ENCODE results near the gene PRPF40B.

The PRPF40B gene

DNA sequence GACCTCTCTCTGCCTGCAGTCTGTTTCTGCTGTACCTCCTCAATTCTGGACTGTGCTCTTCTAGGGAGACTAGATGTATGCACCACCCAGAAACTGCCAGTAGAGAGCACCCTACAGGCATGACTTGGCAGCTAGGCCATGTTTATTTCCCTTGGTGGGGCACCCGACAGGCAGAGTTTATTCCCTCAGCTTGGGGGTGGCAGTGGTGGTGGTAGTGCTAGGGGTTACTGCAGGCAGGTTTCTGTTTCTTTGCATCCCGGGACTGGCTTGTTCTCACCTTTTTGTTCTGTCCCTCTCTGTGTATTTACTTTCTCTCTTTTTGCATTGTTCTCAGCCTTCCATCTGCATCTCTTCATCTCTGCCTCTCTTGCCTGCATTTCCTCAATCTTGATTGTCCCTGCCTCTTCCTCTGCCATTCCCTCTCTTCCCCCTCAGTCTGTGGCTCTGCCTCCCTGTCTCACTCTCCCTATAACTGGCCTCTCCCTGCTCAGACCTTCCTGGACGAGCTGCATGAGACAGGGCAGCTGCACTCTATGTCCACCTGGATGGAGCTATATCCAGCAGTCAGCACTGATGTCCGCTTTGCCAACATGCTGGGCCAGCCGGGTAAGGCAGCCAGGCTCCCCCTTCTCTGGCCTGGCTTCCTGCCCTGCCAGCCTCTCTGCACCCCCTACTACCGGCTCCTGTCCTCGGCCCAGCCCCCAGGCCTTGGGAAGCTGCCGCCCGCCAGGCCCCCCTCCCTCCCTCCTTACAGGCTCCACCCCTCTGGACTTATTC is 13.8 kb downstream of the PRPF40B start:
- H3K27ac ChIP-seq = no peak overlapping the region
- no peak for TF ChIP-seq ZFX (IDR thresholded peaks at IDR 0.05; ENCODE audit: borderline replicate concordance)
- TF ChIP-seq, protein P1, sequence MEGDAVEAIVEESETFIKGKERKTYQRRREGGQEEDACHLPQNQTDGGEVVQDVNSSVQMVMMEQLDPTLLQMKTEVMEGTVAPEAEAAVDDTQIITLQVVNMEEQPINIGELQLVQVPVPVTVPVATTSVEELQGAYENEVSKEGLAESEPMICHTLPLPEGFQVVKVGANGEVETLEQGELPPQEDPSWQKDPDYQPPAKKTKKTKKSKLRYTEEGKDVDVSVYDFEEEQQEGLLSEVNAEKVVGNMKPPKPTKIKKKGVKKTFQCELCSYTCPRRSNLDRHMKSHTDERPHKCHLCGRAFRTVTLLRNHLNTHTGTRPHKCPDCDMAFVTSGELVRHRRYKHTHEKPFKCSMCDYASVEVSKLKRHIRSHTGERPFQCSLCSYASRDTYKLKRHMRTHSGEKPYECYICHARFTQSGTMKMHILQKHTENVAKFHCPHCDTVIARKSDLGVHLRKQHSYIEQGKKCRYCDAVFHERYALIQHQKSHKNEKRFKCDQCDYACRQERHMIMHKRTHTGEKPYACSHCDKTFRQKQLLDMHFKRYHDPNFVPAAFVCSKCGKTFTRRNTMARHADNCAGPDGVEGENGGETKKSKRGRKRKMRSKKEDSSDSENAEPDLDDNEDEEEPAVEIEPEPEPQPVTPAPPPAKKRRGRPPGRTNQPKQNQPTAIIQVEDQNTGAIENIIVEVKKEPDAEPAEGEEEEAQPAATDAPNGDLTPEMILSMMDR (IDR thresholded peaks at IDR 0.05) = peak; percentile 76

DNA sequence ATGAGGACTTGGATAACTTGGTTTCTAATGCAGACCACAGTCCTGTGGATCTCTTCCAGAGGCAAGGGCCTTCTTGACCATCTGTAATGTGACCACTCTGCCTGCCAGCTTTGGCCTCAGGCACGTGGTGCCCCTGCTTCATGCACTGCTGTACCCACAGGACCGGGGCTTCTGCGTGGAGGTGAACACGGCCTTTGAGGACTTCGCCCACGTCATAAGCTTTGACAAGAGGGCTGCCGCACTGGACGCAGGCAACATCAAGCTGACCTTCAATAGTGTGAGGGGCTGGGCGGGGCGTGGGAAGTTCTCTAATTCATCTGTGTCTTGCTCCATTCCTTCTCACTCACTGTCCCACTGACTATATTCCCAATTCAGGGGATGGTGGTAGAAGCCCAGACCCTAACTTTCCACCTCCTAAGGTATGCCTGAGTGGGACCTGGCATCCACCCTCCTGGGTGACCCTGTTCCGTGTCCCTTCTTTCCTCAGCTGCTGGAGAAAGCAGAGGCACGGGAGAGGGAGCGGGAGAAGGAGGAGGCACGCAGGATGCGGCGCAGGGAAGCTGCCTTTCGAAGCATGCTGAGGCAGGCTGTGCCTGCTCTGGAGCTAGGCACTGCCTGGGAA is 18.5 kb downstream of the PRPF40B start:
- TF ChIP-seq, protein P1 (IDR thresholded peaks at IDR 0.05) = no peak
- TF ChIP-seq ZFX (IDR thresholded peaks at IDR 0.05; ENCODE audit: borderline replicate concordance) = no peak
- H3K27ac ChIP-seq = no peak overlapping the region

DNA sequence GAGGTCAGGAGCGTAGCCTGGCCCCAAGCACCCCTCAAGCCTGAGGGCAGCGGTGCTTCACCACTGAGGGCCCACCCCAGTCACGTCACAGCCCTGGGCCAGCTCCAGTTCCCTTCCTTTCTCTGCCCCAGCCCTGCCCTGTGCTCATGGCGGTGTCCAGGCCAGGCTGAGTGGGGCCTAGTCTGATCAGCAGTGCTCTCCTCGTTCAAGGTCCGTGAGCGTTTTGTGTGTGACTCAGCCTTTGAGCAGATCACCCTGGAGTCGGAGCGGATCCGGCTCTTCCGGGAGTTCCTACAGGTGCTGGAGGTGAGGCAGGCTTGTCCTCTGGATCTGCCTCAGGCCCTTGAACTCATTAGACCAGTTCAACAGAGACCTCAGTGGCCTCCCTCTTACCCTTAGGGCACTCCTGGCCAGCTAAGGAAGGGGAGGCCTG is 19.0 kb downstream of the PRPF40B start:
- no peak for TF ChIP-seq ZFX (IDR thresholded peaks at IDR 0.05; ENCODE audit: borderline replicate concordance)
- TF ChIP-seq, protein P1 (IDR thresholded peaks at IDR 0.05) = no peak
- no peak overlapping the region for H3K27ac ChIP-seq

DNA sequence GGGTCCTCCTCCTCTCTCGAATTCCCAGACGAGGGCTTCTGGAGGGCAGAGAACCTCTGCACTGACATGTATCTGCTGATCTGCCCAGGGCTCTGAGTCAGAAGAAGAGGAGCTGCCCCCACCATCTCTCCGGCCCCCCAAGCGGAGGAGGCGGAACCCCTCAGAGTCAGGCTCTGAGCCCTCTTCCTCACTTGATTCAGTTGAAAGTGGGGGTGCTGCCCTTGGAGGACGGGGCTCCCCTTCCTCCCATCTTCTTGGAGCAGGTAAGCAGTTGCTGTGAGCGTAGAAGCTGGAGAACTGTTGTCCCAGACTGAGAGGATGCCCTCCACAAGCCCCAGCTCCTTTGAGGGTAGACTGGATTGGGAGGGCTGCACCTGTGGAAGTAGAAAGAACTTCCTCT is 19.8 kb downstream of the PRPF40B start:
- TF ChIP-seq ZFX (IDR thresholded peaks at IDR 0.05; ENCODE audit: borderline replicate concordance) = no peak
- TF ChIP-seq, protein P1 (IDR thresholded peaks at IDR 0.05) = no peak
- H3K27ac ChIP-seq = no peak overlapping the region

DNA sequence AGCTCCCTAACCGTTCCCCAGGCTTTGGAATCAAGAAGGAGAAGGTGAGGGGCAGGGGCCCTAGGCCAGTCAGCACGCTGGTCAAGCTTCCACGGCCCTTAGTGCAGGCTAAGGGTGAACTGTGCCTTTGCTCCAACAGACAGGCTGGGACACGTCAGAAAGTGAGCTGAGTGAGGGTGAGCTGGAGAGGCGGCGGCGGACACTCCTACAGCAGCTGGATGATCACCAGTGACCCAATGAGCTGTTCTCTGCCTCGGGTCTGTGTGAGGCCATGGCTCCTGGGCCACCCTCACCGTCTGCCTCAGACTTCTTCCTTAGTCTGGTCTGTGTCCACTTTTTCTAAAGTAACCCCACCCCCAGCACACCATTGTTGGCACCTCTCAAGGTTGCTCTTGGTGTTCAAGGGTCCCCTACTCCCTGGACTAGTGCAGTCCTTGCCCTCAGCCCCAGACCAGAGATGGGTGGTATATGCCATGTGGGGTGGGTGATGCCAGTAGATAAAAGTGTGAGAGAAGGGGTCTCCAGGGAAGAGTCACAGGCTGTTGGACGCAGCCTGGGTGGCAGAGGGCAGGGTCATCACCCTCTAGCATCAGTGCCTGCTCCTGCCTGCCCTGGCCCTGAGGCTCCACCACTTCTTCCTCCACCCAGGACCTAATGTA is 20.7 kb downstream of the PRPF40B start:
- H3K27ac ChIP-seq = no peak overlapping the region
- TF ChIP-seq ZFX (IDR thresholded peaks at IDR 0.05; ENCODE audit: borderline replicate concordance) = no peak
- TF ChIP-seq, protein P1 (IDR thresholded peaks at IDR 0.05) = no peak

DNA sequence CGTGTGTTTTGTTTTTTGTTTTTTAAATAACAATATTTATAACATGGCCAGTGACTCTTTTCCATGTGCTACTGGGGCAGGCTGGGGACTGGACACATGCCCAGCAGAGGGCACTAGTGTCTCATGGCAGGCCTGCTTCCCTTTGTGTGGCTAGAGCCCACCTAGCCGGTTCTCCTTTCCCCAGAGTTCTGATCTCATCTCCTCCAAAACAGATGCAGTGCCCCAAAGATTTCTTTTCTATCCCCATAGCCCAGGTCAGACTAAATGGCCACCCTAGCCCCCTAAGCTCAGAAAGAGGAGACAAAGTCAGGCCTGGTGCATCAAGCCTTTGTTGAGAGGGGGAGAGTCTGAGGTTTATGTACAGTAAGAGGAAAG is 21.2 kb downstream of the PRPF40B start:
- no peak for TF ChIP-seq ZFX (IDR thresholded peaks at IDR 0.05; ENCODE audit: borderline replicate concordance)
- TF ChIP-seq, protein P1 (IDR thresholded peaks at IDR 0.05) = peak; percentile 99
- H3K27ac ChIP-seq = no peak overlapping the region
